Fibroblast of peridontal ligament (primary cell): ENCODE results near the gene GPS1.

Experiments used
- DNase-seq: peaks from one replicate; pipeline ENCODE4 v3.0.0-alpha.2; 2010; ENCODE audit errors: extremely low read depth

The GPS1 gene

DNA sequence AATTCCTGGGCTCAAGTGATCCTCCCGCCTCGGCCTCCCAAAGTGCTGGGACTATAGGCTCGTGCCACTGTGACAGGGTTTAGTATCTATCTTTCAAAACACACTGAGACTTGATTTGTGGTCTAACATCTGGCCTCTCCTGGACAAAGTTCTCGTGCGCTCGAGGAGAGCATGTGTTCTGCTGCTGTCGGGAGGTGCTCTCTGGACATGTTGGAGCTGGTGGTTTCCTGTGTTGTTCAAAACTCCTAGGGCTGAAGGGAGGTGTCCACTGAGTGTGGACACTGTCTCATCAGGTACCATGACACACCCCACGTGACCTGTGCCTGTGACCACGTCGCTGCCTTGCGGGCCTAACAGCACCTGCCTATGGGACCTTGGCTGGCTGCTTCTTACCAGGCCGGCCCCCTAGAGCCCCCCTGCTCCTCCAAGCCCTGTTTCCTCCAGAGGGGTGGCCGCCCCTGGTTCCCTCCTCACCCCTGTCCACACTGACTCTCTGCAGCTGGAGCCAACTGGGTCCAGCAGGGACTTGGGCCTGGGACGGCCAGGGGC is 5.7 kb upstream of the GPS1 start:
- no peak for DNase-seq

DNA sequence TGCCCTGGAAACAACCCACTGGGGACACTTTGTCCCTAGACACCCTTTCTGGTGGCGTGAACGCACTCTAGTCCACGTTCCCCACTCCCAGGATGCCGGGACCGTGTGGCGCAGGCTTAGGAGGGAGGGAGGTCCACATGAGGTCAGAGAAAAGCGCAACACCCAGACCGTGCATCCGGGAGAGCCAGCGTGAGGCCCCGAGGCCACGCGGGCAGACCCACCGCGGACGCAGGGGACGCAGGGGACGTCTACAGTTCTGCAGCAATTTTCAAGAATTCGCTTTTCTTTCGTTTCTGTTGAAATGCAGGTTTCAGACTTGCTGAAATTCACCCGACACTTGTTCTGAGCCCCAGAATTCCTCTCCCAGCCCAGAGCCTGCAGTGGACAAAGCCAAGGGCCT is 4.8 kb upstream of the GPS1 start:
- DNase-seq = no peak

DNA sequence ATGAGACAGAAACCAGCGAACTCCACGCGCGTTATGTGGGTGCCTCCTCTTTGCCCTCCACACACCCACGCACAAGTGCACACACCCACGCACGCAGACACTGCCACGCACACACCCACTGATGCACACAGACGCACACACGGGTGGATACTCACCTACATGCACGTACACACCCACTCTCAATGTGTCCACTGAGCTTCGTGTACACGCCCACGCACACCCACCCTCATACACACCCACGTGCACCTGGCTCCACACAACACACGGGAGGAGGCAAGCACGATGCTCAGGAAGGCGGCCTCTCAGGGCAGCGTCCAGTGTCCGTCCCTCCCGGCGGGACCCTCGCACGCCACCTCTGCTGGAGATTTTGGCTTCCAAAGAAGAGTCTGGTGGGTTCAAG is 4.3 kb upstream of the GPS1 start:
- DNase-seq = no peak

DNA sequence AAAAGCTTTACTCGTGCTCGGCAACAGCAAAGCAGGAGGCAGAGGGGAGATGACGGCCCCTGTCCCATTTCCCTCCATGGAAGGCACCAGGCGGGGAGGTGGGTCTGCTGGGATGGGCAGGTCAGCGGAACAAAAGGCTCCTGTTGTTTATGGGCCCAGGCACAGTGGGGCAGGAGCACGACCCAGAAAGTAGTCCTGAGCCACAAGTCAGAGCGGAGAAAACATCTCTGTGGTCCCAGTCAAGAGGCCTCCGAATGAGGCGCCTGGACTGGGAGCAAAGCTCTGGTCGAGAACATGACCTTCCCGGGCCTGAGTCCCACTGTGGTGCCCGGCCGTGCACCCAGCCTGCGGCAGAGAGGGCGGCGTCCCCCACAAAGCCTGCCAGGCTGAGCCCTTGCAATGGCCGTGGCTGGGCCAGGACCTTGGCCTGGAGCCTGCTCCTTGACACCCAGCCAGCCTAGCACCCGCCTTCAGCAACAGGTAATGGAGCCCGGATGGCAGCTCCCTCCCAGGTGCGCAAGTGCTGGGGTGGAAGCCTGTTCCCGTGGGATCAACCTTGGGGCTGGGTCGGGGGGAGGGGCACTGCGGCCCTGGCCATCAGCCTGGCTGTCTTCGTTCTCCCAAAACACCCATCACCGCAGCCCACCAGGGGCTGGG is 3.7 kb upstream of the GPS1 start:
- no peak for DNase-seq

DNA sequence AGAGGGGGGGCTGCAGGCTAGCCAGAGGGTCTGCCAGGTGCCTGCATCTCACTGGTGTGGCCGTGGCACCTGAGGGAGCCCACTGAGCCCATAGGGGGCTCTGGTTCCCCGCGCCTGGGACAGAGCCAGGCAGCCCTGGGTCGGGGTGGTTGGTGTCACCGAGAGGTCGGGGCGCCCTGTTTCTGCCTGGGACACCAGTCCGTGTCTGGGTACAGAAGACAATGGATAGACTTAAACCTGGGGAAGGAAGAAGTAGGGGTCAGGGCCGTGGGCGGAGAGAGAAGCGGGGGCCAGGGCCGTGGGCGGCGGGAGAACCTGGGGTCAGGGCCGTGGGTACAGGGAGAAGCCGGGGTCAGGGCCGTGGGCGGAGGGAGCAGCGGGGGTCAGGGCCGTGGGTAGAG is 3.1 kb upstream of the GPS1 start:
- DNase-seq = no peak

DNA sequence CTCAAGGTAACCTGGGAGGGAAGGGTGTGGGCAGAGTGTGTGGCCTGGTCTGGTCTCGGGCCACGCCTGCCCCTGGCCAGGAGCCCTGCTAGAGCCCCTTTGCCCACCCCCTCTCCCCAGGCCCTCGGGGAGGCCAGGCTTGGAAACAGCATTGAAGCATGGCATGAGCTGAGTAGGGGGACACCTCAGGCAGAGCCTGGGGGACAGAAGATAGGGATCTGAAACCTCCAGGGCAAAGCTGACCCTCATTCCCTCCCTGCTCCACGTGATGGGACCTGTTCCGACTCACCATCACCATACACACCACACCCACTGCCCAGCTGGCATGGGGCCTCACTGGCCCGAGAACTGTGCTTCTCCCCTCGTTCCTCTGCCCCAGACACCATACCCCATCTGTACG is 2.6 kb upstream of the GPS1 start:
- no peak for DNase-seq

DNA sequence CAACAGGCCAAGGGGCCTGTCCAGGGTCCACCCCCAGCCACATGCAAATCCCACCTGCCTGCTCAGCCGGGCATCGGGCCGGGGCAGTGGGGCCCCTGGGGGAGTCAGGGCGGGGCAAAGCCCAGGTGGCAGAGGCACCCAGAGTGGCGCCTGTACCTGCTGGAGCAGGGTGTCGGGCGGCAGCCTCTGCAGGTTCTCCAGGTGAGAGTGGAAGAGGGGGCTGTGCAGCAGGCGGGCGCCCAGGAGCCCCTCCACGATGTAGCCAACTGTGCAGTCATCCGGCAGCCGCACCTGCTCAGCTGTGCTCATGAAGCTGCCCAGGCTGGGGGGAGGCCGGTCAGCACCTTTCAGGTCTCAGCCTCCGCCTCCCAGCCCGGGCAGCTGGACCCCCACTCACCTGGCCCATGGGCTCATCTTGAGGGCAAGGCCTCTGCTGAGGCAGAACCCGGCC is 2.2 kb upstream of the GPS1 start:
- DNase-seq = no peak

DNA sequence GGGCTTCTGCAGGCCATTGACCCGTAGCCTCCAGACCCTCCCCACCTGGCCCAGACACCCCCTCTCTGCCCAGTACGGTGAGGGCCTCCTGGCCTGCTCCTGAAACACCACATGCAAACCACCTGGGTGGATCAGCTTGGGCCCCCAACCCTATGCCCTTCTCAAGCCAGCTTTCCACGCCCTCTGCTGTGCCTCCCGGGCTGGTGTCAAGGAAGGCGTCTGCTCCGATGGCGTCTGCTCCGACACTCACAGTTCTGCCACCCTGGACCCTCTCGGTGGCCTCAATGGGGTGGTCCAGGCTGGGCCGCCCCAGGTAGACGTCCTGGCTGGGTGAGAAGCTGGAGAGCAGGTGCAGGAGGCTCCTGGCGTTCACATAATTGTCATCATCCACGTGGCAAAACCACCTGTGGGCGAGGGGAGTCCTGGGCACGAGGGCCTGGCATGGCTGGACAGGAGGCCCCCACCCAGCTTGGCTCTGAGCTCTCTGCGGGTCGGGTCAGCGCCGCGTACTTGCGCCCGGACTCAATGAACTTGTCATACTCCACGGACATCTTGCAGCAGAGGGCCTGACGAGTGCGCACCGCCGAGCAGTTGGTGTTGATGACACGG is 1.4 kb upstream of the GPS1 start:
- no peak for DNase-seq

DNA sequence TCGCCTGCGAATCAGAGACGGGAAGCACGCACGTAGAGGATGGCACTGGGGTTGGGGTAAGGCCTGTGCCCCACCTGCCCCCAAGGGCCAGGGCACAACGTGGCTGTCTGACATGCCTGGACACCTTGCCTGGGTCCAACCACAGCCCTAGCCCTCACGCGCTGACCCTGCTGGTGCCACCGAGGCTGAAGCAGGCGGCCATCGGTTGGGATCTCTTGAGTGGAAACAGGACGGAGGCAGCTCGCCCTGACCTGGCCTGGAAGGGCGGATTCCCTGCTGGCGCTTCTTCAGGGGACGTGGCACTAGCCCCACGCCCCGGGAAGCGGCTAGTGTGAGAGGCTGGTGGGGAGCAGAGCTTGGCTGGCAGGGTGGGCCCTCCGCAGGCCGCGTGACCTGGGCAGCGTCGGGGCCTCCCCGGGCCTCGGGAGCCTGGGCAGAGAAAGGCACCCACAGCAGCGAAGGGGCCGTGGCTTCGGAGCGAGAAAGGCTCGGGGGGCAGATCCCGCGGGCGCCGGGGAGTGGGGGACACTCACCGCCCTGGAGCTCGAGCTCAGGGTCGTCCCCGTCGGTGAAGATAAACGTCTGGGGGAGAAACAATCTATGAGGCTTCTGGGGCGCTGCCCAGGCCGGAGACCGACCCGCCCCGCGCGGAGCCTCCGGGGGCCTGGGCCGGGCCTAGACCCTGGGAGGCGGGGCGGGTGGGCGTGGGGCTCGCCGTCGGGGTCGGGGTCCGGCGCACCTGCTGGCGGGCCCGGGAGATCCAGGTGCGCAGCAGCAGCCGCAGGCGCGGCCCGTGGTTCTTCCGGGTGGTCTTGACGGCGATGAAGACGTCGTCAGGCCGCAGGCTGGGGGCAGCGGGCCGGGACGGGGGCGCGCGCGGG is 697 bp upstream of the GPS1 start:
- DNase-seq = peak; percentile 16

DNA sequence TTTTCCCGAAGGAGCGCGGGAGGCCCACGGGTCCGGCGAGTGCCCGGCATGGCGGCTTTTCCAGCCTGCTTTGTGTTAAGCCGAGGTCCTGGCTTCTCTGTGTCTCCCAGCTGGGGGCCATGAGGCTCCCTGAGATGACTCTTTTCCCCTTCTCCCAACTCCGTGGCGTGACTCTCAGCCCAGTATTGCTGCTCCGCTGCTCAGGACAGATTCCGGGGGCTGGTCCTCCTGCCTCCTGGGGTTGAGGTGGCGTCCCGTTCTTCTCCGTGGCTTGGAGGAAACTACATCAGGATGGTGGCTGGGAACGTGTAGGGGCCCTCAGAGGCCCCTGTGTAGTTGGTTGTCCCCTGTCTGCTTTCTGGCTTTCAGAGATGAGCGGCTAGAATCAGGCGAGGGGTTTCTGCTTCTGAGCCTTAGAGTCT is 951 bp downstream of the GPS1 start:
- no peak for DNase-seq

DNA sequence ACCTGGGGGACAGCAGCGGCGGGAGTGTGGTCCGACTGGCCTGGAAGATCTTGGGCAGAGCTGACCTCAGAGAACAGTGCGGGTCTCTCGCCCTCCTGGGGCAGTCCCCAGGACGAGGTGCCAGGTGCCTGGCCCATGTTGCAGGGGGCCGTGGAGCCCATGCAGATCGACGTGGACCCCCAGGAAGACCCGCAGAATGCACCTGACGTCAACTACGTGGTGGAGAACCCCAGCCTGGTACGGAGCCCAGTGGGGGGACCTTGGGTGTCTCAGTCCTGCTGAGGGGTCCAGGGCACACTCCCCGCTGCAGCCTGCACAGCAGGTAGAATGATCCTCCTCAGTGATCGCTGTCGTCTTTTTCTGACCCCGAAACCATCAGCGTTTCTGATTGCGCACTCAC is 1.4 kb downstream of the GPS1 start:
- no peak for DNase-seq

DNA sequence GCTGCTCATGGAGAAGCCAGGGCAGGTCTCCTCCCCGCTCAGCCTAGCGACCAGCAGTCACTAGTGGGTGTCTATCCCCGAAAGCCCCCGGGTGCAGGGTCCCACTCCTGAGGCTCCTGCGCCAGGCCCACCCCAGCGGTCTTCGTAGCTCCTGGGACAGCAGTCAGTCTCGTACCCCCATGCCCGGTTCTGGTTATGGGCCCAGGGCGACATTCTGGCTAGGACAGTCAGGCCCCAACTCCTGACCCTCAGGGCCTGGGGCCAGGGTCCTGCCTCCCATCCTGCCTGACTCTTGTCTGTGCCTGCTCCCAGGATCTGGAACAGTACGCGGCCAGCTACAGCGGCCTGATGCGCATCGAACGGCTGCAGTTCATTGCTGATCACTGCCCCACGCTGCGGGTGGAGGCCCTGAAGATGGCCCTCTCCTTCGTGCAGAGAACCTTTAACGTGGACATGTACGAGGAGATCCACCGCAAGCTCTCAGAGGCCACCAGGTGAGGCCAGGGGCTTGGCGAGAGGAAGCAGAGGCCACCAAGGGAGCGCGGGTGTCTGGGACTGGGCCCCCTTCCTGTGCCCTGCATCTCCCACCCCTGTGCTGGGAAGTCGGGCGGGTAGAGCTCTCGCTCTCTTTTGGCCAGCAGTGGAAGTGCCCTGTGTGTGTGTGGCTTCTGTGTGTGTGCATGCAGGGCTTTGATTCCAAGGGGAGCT is 2.0 kb downstream of the GPS1 start:
- no peak for DNase-seq

DNA sequence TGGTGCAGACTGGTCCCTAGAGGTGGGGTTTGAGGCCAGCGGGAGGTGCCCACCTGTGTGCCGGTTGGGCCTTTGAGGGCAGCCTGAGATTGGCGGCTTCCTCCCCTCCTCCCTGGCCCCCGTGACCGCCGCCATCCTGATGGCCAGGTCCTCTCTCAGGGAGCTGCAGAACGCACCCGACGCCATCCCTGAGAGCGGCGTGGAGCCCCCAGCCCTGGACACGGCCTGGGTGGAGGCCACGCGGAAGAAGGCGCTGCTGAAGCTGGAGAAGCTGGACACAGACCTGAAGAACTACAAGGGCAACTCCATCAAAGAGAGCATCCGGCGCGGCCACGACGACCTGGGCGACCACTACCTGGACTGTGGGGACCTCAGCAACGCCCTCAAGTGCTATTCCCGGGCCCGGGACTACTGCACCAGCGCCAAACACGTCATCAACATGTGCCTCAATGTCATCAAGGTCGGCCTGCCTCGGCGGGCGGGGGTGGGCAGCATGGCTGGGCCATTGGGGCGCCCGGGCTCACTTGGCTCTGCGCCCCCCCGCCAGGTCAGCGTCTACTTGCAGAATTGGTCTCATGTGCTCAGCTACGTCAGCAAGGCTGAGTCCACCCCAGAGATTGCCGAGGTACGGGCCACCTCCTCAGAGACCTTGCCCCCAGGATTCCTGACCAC is 2.8 kb downstream of the GPS1 start:
- DNase-seq = no peak

DNA sequence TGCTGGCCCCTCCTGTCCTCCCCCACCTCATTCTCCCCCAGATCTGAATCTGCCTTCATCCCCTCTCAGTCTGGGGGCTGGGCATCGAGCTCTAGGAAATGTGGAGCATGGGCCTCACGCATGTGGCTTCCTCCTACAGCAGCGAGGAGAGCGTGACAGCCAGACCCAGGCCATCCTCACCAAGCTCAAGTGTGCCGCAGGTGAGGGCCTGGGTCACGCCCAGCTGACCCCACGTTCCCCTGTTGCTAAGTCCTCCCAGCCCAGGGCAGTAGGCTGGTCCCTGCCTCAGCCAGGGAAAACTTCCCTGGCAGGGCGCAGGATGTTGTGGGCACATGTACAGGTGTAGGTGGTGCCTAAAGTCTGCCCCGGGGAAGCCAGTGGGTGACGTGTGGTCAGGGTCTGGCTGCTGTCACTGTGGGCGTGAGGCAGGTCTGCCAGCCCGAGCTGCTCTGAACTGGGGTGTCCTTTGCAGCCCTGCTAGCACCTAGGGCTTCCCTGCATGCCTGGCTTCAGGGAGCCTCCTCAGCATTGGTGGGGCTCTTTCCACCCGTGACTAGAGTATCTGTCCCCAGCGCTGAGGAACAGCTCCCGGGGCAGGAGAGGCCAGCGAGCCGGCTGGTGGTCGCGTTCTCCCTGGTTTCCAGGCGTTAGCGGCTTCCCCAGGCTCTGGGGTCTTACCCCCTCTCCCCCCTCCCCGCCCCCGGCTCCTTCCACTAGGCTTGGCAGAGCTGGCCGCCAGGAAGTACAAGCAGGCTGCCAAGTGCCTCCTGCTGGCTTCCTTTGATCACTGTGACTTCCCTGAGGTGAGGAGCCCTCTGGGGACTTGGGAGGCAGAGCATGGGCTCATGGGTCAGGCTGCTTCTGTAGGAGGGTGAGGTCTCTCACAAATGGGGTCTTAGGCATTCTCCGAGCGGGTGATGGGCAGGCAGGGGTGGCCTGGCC is 3.6 kb downstream of the GPS1 start:
- DNase-seq = no peak

DNA sequence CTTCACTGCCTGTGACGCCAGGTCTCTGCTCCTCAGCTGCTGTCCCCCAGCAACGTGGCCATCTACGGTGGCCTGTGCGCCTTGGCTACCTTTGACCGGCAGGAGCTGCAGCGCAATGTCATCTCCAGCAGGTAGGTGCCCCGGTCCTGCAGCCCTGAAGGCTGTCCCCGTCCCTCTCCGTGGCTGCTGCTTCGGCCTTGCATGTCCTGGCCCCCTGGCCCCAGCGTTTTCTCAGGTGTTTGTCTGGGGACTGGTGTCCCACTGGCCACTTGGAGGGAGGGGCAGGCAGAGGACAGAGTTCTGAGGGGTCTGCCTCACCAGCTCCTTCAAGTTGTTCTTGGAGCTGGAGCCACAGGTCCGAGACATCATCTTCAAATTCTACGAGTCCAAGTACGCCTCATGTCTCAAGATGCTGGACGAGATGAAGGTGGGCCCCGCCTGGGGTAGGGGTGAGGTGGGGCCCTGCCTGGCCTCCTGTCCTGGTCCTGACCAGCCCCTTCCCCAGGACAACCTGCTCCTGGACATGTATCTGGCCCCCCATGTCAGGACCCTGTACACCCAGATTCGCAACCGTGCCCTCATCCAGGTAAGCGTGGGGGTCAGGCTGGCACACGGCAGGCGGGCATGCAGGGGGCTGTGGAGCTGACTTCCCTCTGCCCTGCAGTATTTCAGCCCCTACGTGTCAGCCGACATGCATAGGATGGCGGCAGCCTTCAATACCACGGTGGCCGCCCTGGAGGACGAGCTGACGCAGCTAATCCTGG is 4.4 kb downstream of the GPS1 start:
- no peak for DNase-seq

DNA sequence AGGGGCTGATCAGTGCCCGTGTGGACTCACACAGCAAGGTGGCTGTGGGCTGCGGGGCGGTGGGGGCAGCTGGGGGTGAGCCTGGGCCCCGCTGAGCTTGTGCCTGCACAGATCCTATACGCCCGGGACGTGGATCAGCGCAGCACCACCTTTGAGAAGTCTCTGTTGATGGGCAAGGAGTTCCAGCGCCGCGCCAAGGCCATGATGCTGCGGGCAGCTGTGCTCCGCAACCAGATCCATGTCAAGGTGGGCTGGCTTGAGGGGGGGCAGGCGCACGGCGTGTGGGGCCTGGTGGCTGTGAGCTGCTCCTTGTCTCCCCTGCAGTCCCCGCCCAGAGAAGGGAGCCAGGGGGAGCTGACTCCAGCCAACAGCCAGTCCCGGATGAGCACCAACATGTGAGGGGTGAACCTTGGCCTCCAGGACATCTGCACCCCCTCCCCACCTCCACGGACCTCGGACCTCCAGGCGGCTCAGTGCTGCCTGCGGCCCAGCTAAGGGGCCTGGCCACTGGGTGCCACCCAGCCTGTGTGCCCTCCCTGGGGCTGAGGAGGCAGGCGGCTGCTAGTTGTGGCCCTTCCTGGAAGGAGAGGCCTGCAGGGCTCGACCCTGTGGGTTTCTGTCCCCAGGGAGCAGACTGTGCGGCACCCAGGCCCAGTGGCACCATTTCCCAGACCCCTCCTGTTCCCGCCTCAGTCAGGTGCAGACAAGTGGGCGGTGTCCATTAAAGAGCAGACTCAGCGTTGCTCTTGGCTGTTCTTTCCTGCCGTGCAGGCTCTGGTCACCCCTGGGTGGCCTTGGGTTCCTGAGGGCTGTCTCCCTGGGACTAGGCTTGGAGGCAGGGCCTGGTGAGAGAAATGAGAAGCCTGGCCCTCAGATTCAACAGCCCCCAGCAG is 5.3 kb downstream of the GPS1 start:
- no peak for DNase-seq

DNA sequence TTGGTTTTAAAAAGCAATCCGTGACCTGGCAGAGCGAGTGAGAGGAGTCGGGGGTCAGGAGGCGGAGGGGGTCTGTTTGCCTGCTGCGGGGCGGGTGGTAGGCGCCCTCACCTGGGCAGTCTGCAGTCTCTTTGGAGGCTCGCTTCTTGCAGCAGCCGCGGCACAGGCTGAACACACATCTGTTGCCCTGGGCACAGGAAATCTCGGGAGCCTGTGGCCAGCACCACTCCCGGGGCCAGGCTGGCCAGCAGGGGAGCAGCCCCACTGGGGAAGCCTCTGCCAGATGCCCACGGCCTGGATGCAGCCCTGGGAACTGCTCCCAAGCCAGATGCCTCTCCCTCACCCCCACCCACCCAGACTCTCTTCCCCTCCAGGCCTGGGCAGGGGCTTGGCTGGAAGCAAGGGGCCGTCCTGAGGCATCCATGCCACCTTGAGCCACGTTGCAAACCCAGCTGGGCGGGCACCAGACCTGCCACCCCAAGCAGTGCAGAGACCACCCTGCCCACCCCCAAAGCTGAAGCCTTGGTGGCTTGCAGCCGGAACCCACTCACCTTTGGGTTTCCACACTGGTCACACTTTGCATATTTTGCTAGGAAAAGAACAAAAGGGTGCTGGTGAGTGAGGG is 6.6 kb downstream of the GPS1 start:
- no peak for DNase-seq

DNA sequence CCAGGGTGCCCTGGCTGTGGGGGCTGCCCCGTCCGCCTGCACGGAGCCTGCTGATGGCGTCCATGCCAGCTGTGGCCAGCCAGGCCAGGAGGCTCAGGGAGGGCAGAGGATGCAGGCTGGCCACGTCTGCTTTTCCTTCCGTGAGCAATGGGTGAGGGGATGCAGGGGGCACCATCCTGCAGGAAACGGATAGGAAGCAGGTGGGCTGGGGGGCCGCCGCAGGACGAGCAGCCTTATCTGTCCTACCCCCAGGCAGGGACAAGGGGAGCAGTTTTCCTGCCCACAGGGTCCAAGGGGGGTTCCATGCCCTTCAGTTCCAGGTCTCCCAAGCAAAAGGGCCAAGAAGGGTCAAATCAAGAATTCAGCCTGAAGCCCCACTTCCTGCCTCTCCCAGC is 7.2 kb downstream of the GPS1 start:
- DNase-seq = no peak
